ENCODE data around the gene MINDY4B. TPM values are rescaled to one million over a fixed set of nuclear protein-coding genes. Genes with fewer than 3 reads are reported as not detected.

MINDY4B gene
- polyA plus RNA-seq (2011; rRNA removed) = not detected in 2 replicates
- not detected in 2 replicates for polyA plus RNA-seq (2012; cell fraction: cytosol; rRNA removed)
- polyA plus RNA-seq (2012; cell fraction: nucleus; rRNA removed) = not detected in 2 replicates
- not detected in 3 replicates for polyA plus RNA-seq (2017; fragmentation: RNase III; extraction: RNeasy Plus Mini Kit Qiagen cat#74134 plus additional on column Dnase treatment)
- not detected in 2 replicates for polyA minus RNA-seq (2011; rRNA and poly(A)+ RNA removed)

- Histone ChIP-seq H3K9me3 (peaks cover 8% of the 10 kb centered on the region; the same call in 1 of the 3 replicates), H3K4me2 (no peak within 1 kb of the TSS), H3K4me1 (no peaks in the 10 kb centered on the region), H3K4me3 (no peak within 1 kb of the TSS), H3K27ac (no peak within 1 kb of the TSS)
- 10% methylated on average over 4 of the region's 4 CpGs for WGBS (ENCODE audit: missing lambda C conversion rate)
- POLR2A ChIA-PET = no interaction called here
- FAIRE-seq (no peak), DNase-seq (ENCODE audit: low read depth in 1 of 2, low spot score in 1 of 2) (no peak), ATAC-seq (no peak)
- TF ChIP-seq JUN (IDR thresholded peaks at IDR 0.05) (no peak), MAFK (IDR thresholded peaks at IDR 0.05; ENCODE audit: partially characterized antibody) (no peak), RAD21 (conservative IDR thresholded peaks at IDR 0.05 in 1 of 2, IDR thresholded peaks at IDR 0.05 in 1 of 2) (no peak), MAX (IDR thresholded peaks at IDR 0.05) (no peak), ATOH8 (CRISPR knock-in tag; IDR thresholded peaks at IDR 0.05; ENCODE audit: low read depth) (no peak), FOSL2 (IDR thresholded peaks at IDR 0.05) (no peak), FOSL2 (CRISPR knock-in tag; IDR thresholded peaks at IDR 0.05) (no peak), HES2 (IDR thresholded peaks at IDR 0.05) (no peak), POLR2A (IDR thresholded peaks at IDR 0.05; ENCODE audit: low read length) (no peak), ZFP36 (IDR thresholded peaks at IDR 0.05; ENCODE audit: borderline replicate concordance, partially characterized antibody) (no peak), TP53 (CRISPR knock-in tag; IDR thresholded peaks at IDR 0.05) (no peak), JUNB (IDR thresholded peaks at IDR 0.05) (no peak), RCOR1 (IDR thresholded peaks at IDR 0.05; ENCODE audit: low read depth, low read length) (no peak), CBX2 (IDR thresholded peaks at IDR 0.05; ENCODE audit: borderline replicate concordance, low read depth) (no peak), KDM1A (IDR thresholded peaks at IDR 0.05; ENCODE audit: low read depth) (no peak), MYC (IDR thresholded peaks at IDR 0.05; ENCODE audit: borderline replicate concordance, low read length) (no peak), TFCP2L1 (CRISPR knock-in tag; IDR thresholded peaks at IDR 0.05) (no peak), FOSB (CRISPR knock-in tag; IDR thresholded peaks at IDR 0.05) (no peak), NFE2L2 (conservative IDR thresholded peaks at IDR 0.05; ENCODE audit: low read length) (no peak)
- CTCF ChIA-PET = no interaction called here
Observed at GRCh38 chr3:150905339-150905738, at the start of gene MINDY4B. MINDY4B (minus strand) TSS chr3:150905439; CDS start chr3:150905439, 0 bp downstream.

GRCh38 chr3:150951923-150952322, 46.7 kb upstream of the MINDY4B start:
- ATAC-seq = no peak
- Histone ChIP-seq H3K4me3 (no peak overlapping the region), H3K4me2 (no peak overlapping the region), H3K4me1 (no peaks in the 10 kb centered on the region), H3K27ac (no peak overlapping the region), H3K9me3 (no peaks in the 10 kb centered on the region)
- no peak for FAIRE-seq
- TF ChIP-seq REST (IDR thresholded peaks at IDR 0.05) (no peak), KDM5A (IDR thresholded peaks at IDR 0.05) (no peak), HDAC2 (IDR thresholded peaks at IDR 0.05) (no peak), RARB (CRISPR knock-in tag; IDR thresholded peaks at IDR 0.05) (no peak), HEYL (CRISPR knock-in tag; IDR thresholded peaks at IDR 0.05) (no peak), HES2 (IDR thresholded peaks at IDR 0.05) (no peak), NPAS2 (CRISPR knock-in tag; IDR thresholded peaks at IDR 0.05; ENCODE audit: borderline replicate concordance) (no peak), MYC (IDR thresholded peaks at IDR 0.05; ENCODE audit: borderline replicate concordance, low read length) (no peak), RNF2 (IDR thresholded peaks at IDR 0.05; ENCODE audit: borderline replicate concordance, low read depth) (no peak), ATOH8 (CRISPR knock-in tag; IDR thresholded peaks at IDR 0.05; ENCODE audit: low read depth) (no peak), KDM1A (IDR thresholded peaks at IDR 0.05; ENCODE audit: low read depth) (no peak), POLR2A (IDR thresholded peaks at IDR 0.05; ENCODE audit: low read length) (no peak), MAFK (IDR thresholded peaks at IDR 0.05; ENCODE audit: partially characterized antibody) (no peak), PHF8 (IDR thresholded peaks at IDR 0.05; ENCODE audit: borderline replicate concordance, low read depth) (no peak), HMGXB4 (CRISPR knock-in tag; IDR thresholded peaks at IDR 0.05; ENCODE audit: borderline replicate concordance) (no peak), FOXS1 (CRISPR knock-in tag; IDR thresholded peaks at IDR 0.05) (no peak), MAZ (IDR thresholded peaks at IDR 0.05; ENCODE audit: borderline replicate concordance, low read depth, low read length) (no peak)
- DNase-seq (ENCODE audit: low read depth in 1 of 2, low spot score in 1 of 2) = no peak
- WGBS (ENCODE audit: missing lambda C conversion rate) = 40% methylated on average over 13 of the region's 13 CpGs
- ChIA-PET CTCF (no interaction called here), POLR2A (no interaction called here)
